HepG2 (cell line): Measurements from ENCODE around the gene KLF9. TPM values are rescaled to one million over a fixed set of nuclear protein-coding genes. Genes with fewer than 3 reads are reported as not detected.
A peak's percentile ranks its signal among the peaks of the same experiment; 100 is the strongest.

Experiments
- BHLHE40 ChIP-seq: IDR thresholded peaks from 2 replicates; pipeline ENCODE4 v1.6.1; 2011; ENCODE audit warnings: low read length, improper control_type of control experiment
- CREBL2 ChIP-seq: sonication (generic); formaldehyde crosslinking; IDR thresholded peaks from 2 replicates; pipeline ENCODE4 v1.8.1; 2023; ENCODE audit warnings: missing genetic modification reagents, mild to moderate bottlenecking, borderline replicate concordance
- LRRFIP1 ChIP-seq: sonication (generic); formaldehyde crosslinking; conservative IDR thresholded peaks from 2 replicates; pipeline ENCODE4 v1.4.0; 2020; ENCODE audit warnings: missing genetic modification reagents
- MED13 ChIP-seq: sonication (generic); formaldehyde crosslinking; IDR thresholded peaks from 2 replicates; pipeline ENCODE4 v1.5.0; 2020; ENCODE audit warnings: missing genetic modification reagents
- PHF21A ChIP-seq: sonication (generic); formaldehyde crosslinking; IDR thresholded peaks from 2 replicates; pipeline ENCODE4 v1.5.0; 2020; ENCODE audit warnings: mild to moderate bottlenecking, missing genetic modification reagents
- PLSCR1 ChIP-seq: sonication (generic); formaldehyde crosslinking; IDR thresholded peaks from 2 replicates; pipeline ENCODE4 v1.5.0; 2020; ENCODE audit warnings: missing genetic modification reagents, mild to moderate bottlenecking, borderline replicate concordance
- RARA ChIP-seq: IDR thresholded peaks from 2 replicates; pipeline ENCODE4 v1.6.1; 2016; ENCODE audit warnings: missing genetic modification reagents, missing compliant biosample characterization
- SATB2 ChIP-seq: sonication (generic); formaldehyde crosslinking; IDR thresholded peaks from 2 replicates; pipeline ENCODE4 v1.5.0; 2020; ENCODE audit warnings: missing genetic modification reagents
- SMC3 ChIP-seq: IDR thresholded peaks from 2 replicates; pipeline ENCODE4 v1.6.1; 2011; ENCODE audit warnings: low read length, improper control_type of control experiment
- TCF7 ChIP-seq: sonication (generic); IDR thresholded peaks from 2 replicates; pipeline ENCODE4 v1.6.1; 2016; ENCODE audit warnings: antibody characterized with exemption, low read depth
- ZFP1 ChIP-seq: IDR thresholded peaks from 2 replicates; pipeline ENCODE4 v1.6.1; 2016
- ZNF224 ChIP-seq: sonication (generic); formaldehyde crosslinking; IDR thresholded peaks from 2 replicates; pipeline ENCODE4 v1.5.0; 2020; ENCODE audit warnings: mild to moderate bottlenecking, missing genetic modification reagents
- ZNF431 ChIP-seq: sonication (generic); formaldehyde crosslinking; IDR thresholded peaks from 2 replicates; pipeline ENCODE4 v1.9.0; 2022; ENCODE audit warnings: missing genetic modification reagents, low read depth, mild to moderate bottlenecking, borderline replicate concordance
- ZNF678 ChIP-seq: sonication (generic); formaldehyde crosslinking; IDR thresholded peaks from 2 replicates; pipeline ENCODE4 v1.4.0; 2020; ENCODE audit warnings: mild to moderate bottlenecking, missing genetic modification reagents
- ZNF7 ChIP-seq: IDR thresholded peaks from 2 replicates; pipeline ENCODE4 v1.6.1; 2016; ENCODE audit warnings: missing biosample characterization, missing genetic modification reagents
- ZSCAN9 ChIP-seq: IDR thresholded peaks from 2 replicates; pipeline ENCODE4 v1.6.1; 2016; ENCODE audit warnings: borderline replicate concordance
- polyA plus RNA-seq, 8 experiments: library from polyadenylated mRNA; depleted of rRNA in 3 of 8; stranded (reverse) in 7 of 8; unstranded in 1 of 8; fragments of >200 nt; fragmentation: Illumina TruSeq in 4 of 8; extraction: Trizol in 4 of 8; gene quantifications; 2 replicates each; pipeline versions ENCODE4 v1.2.1 to v1.2.3, GENCODE V29; 2011 to 2016; ENCODE audit warnings: low read depth in 4 of 8, missing spikeins in 1 of 8, mixed read lengths in 1 of 8; ENCODE audit not compliant: insufficient read depth in 1 of 8
- total RNA-seq, 5 experiments: library from RNA; depleted of rRNA; stranded (reverse); fragments of >200 nt; fragmentation: Illumina TruSeq; extraction: Trizol; gene quantifications; 2 replicates each; pipeline ENCODE4 v1.2.3, GENCODE V29; 2016; ENCODE audit warnings: low read depth in 1 of 5
- TF ChIP-seq, protein P1 (sequence below): sonication (generic); formaldehyde crosslinking; IDR thresholded peaks from 2 replicates; pipeline ENCODE4 v1.4.0; 2020; ENCODE audit warnings: missing genetic modification reagents
- TF ChIP-seq, protein P2 (sequence below): sonication (generic); formaldehyde crosslinking; IDR thresholded peaks from 2 replicates; pipeline ENCODE4 v1.8.1; 2023; ENCODE audit warnings: mild to moderate bottlenecking, missing genetic modification reagents
- TF ChIP-seq, protein P3 (sequence below): IDR thresholded peaks from 2 replicates; pipeline ENCODE4 v1.6.1; 2016
- TF ChIP-seq, protein P4 (sequence below): IDR thresholded peaks from 2 replicates; pipeline ENCODE4 v1.6.1; 2016; ENCODE audit warnings: control low read depth

The KLF9 gene
- total and polyA plus RNA-seq, 2 of the 13 experiments (the other 11 are each of a cell fraction or from before 2014, with no cell fraction given): 5.7 to 7.2 TPM

GRCh38 chr9:70418822-70419555 is 4.5 kb upstream of the KLF9 start (continued):
- TF ChIP-seq LRRFIP1 (CRISPR knock-in tag): no peak
- peak; percentile 82 for TF ChIP-seq BHLHE40
- no peak for TF ChIP-seq SATB2
- TF ChIP-seq, protein P1, sequence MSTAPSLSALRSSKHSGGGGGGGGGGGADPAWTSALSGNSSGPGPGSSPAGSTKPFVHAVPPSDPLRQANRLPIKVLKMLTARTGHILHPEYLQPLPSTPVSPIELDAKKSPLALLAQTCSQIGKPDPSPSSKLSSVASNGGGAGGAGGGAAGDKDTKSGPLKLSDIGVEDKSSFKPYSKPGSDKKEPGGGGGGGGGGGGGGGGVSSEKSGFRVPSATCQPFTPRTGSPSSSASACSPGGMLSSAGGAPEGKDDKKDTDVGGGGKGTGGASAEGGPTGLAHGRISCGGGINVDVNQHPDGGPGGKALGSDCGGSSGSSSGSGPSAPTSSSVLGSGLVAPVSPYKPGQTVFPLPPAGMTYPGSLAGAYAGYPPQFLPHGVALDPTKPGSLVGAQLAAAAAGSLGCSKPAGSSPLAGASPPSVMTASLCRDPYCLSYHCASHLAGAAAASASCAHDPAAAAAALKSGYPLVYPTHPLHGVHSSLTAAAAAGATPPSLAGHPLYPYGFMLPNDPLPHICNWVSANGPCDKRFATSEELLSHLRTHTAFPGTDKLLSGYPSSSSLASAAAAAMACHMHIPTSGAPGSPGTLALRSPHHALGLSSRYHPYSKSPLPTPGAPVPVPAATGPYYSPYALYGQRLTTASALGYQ (CRISPR knock-in tag): 0 out of 2 replicates have a peak, but pooled peaks have one; percentile 35
- peak; percentile 2; the same call in 1 of the 2 replicates for TF ChIP-seq PHF21A (CRISPR knock-in tag)
- TF ChIP-seq PLSCR1 (CRISPR knock-in tag): no peak
- TF ChIP-seq, protein P2, sequence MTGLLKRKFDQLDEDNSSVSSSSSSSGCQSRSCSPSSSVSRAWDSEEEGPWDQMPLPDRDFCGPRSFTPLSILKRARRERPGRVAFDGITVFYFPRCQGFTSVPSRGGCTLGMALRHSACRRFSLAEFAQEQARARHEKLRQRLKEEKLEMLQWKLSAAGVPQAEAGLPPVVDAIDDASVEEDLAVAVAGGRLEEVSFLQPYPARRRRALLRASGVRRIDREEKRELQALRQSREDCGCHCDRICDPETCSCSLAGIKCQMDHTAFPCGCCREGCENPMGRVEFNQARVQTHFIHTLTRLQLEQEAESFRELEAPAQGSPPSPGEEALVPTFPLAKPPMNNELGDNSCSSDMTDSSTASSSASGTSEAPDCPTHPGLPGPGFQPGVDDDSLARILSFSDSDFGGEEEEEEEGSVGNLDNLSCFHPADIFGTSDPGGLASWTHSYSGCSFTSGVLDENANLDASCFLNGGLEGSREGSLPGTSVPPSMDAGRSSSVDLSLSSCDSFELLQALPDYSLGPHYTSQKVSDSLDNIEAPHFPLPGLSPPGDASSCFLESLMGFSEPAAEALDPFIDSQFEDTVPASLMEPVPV: no peak; the same call in 1 of the 2 replicates
- TF ChIP-seq ZFP1: no peak
- no peak for TF ChIP-seq CREBL2
- TF ChIP-seq ZNF678 (CRISPR knock-in tag): no peak
- TF ChIP-seq, protein P3, sequence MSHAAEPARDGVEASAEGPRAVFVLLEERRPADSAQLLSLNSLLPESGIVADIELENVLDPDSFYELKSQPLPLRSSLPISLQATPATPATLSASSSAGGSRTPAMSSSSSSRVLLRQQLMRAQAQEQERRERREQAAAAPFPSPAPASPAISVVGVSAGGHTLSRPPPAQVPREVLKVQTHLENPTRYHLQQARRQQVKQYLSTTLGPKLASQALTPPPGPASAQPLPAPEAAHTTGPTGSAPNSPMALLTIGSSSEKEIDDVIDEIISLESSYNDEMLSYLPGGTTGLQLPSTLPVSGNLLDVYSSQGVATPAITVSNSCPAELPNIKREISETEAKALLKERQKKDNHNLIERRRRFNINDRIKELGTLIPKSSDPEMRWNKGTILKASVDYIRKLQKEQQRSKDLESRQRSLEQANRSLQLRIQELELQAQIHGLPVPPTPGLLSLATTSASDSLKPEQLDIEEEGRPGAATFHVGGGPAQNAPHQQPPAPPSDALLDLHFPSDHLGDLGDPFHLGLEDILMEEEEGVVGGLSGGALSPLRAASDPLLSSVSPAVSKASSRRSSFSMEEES (CRISPR knock-in tag): no peak
- TF ChIP-seq ZNF7 (CRISPR knock-in tag): no peak
- TF ChIP-seq ZSCAN9: no peak
- peak; percentile 24; the same call in 1 of the 2 replicates for TF ChIP-seq TCF7
- 0 out of 2 replicates have a peak, but pooled peaks have one; percentile 40 for TF ChIP-seq ZNF224
- TF ChIP-seq MED13 (CRISPR knock-in tag): peak; percentile 20; the same call in 1 of the 2 replicates
- TF ChIP-seq, protein P4, sequence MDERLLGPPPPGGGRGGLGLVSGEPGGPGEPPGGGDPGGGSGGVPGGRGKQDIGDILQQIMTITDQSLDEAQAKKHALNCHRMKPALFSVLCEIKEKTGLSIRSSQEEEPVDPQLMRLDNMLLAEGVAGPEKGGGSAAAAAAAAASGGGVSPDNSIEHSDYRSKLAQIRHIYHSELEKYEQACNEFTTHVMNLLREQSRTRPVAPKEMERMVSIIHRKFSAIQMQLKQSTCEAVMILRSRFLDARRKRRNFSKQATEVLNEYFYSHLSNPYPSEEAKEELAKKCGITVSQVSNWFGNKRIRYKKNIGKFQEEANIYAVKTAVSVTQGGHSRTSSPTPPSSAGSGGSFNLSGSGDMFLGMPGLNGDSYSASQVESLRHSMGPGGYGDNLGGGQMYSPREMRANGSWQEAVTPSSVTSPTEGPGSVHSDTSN (CRISPR knock-in tag): peak; percentile 61
- TF ChIP-seq RARA (CRISPR knock-in tag): peak; percentile 42
- TF ChIP-seq ZNF431 (CRISPR knock-in tag): no peak
- 0 out of 2 replicates have a peak, but pooled peaks have one; percentile 4 for TF ChIP-seq SMC3
